Measurements from ENCODE around the gene DUSP21.

DUSP21 gene

GRCh38 chrX:44873415-44874276 is 29.8 kb downstream of the DUSP21 start:
- TF ChIP-seq CTCF (IDR thresholded peaks at IDR 0.05), result no peak
- Mint-ChIP-seq H3K9me3 (peaks cover 43% of the 10 kb centered on the region), H3K36me3 (ENCODE audit: low read depth) (peaks cover 16% of the 10 kb centered on the region), H3K4me1 (peaks cover 6% of the 10 kb centered on the region), H3K27ac (peak overlapping the region; percentile 98), H3K27me3 (ENCODE audit: low read depth, poor library complexity) (peaks cover 3% of the 10 kb centered on the region), H3K4me3 (peak overlapping the region; percentile 96)
- DNase-seq, result peak; percentile 53

DNA sequence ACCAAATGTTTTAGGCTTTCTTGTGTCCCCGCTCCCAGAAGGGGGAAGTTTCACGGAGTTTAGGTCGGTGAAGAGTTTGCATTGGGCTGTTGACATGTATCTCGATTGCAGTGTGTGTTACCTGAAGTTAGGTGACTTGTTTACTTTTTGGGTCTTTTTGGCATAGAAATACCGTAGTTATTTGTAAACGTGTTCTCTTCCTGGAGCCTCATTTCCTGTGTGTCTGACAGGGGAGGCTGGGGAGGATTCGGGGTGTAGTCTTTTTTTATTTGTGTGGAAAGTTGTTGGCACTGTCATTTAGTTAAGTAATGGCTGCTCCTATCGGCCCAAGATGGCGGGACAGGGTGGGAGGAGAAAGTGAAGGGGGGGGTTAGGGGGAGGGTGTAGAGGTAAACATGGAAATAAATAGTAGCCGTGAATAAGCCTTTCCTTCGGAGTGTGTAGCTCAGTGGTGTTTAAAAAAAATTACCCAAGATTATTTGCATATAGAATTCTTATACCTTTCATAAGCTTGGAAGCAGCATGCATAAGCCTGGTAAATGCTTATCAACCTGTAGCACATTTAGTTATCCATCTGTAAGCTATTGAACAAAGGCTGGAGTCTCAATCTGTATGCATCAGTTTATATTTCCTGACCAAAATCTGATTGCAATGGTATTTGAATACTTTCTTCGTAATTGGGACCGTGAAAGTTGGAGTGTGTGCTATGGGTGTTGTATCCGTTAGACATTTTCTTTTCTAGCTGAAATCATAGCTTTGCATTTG is 30.8 kb downstream of the DUSP21 start:
- Mint-ChIP-seq H3K4me3 (peak overlapping the region; percentile 96), H3K27ac (peak overlapping the region; percentile 98), H3K36me3 (ENCODE audit: low read depth) (peaks cover 20% of the 10 kb centered on the region), H3K4me1 (peaks cover 6% of the 10 kb centered on the region), H3K9me3 (peaks cover 40% of the 10 kb centered on the region), H3K27me3 (ENCODE audit: low read depth, poor library complexity) (peaks cover 3% of the 10 kb centered on the region)
- peak; percentile 12 for DNase-seq
- TF ChIP-seq CTCF (IDR thresholded peaks at IDR 0.05), result no peak

DNA sequence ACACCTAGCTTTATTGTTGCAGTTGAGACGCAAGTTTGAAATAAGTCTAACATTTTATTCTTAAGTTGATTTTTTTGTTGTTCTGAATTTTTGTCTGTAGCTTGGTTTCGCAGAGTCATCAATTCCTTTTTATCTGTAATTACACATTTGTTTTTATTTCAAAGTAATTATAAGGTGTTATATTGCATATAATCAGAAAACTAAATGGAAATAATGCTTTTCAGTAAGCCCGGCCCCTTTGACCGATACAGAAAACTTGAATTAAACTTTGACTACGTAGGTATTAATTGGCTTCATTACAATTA is 31.3 kb downstream of the DUSP21 start:
- DNase-seq, result no peak
- peaks cover 41% of the 10 kb centered on the region for H3K9me3 Mint-ChIP-seq
- H3K27me3 Mint-ChIP-seq (ENCODE audit: low read depth, poor library complexity), result no peaks in the 10 kb centered on the region
- peaks cover 6% of the 10 kb centered on the region for H3K4me1 Mint-ChIP-seq
- TF ChIP-seq CTCF (IDR thresholded peaks at IDR 0.05), result no peak
- H3K4me3 Mint-ChIP-seq, result peak overlapping the region; percentile 96
- no peak overlapping the region for H3K27ac Mint-ChIP-seq
- H3K36me3 Mint-ChIP-seq (ENCODE audit: low read depth), result peaks cover 20% of the 10 kb centered on the region

- no peak overlapping the region for H3K27ac Mint-ChIP-seq
- no peaks in the 10 kb centered on the region for H3K27me3 Mint-ChIP-seq (ENCODE audit: low read depth, poor library complexity)
- H3K4me3 Mint-ChIP-seq, result peak overlapping the region; percentile 96
- no peak for TF ChIP-seq CTCF (IDR thresholded peaks at IDR 0.05)
- H3K36me3 Mint-ChIP-seq (ENCODE audit: low read depth), result peaks cover 27% of the 10 kb centered on the region
- H3K4me1 Mint-ChIP-seq, result peaks cover 4% of the 10 kb centered on the region
- H3K9me3 Mint-ChIP-seq, result peaks cover 48% of the 10 kb centered on the region
- DNase-seq, result no peak
These were observed 32.3 kb downstream of the DUSP21 start for GRCh38 chrX:44876086-44876485.

DNA sequence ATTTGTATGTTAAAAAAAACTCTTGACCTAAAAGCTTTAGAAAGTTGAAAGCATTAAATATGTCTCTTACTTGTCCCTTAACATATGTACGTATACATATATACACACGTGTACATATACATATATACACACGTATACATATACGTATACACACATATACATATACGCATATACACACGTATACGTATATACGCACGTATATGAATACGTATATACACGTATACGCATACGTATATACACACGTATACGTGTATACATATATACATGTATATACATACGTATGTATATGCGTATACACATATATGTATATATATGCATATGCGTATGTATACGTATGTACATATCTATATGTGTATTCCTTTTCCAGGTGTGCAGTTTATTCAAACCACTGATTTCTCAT is 32.9 kb downstream of the DUSP21 start:
- DNase-seq, result no peak
- H3K4me1 Mint-ChIP-seq, result no peaks in the 10 kb centered on the region
- H3K9me3 Mint-ChIP-seq, result peaks cover 50% of the 10 kb centered on the region
- no peaks in the 10 kb centered on the region for H3K27me3 Mint-ChIP-seq (ENCODE audit: low read depth, poor library complexity)
- no peak for TF ChIP-seq CTCF (IDR thresholded peaks at IDR 0.05)
- no peak overlapping the region for H3K27ac Mint-ChIP-seq
- peak overlapping the region; percentile 38 for H3K4me3 Mint-ChIP-seq
- peaks cover 34% of the 10 kb centered on the region for H3K36me3 Mint-ChIP-seq (ENCODE audit: low read depth)

All from nephron progenitor cell (in vitro differentiated cells).